Heart left ventricle (tissue), 13 donors: ENCODE data around the gene FARSB.

Experiments used
- CTCF ChIP-seq, 12 donors: fragments of 200-600 bp; sonication (generic) in 4 of 12; IDR thresholded peaks; one replicate each; pipeline versions ENCODE4 v1.5.0 to v1.8.0; 2018 to 2022; ENCODE audit warnings: antibody characterized with exemption in 12 of 12, mild to moderate bottlenecking in 5 of 12
- POLR2A ChIP-seq, 2 donors: fragments of 450-650 bp; IDR thresholded peaks; one replicate each; pipeline ENCODE4 v1.6.1; 2017; ENCODE audit warnings: antibody characterized with exemption in 2 of 2, mild to moderate bottlenecking in 2 of 2, moderate library complexity in 2 of 2
- donor health status: ischemic (EF 13 %, LVEDD 7.1; RV severe dilation, severe dysfunction).
- donor health status: DM: no; HTN: yes; CAD: no.
- donor health status: DM: no; HTN: no; CAD: no.
- donor health status: ischemic (EF 25% LVEDD 6.9; RV normal size, moderate dysfunction).
- donor health status: ischemic (EF 25% LVEDD 5.7; RV mildly dilated, moderate dysfunction).
- donor health status: ischemic (EF 35%, LVEDD 5.7; RV mildly dilated, moderate dysfunction).
- donor health status: nonischemic (EF 11% LVEDD 7.7; RV severe dilation, severe dysfunction).
- donor health status: DM: yes; HTN: yes; CAD: no.
- donor health status: PGD.
- donor health status: ischemic (EF 29% LVEDD 5.4; RV normal size, mild dysfunction).
- donor health status: nonischemic (EF 23%, LVEDD 6.1; RV moderate dilation, normal function).

- no peak for TF ChIP-seq CTCF (IDR thresholded peaks at IDR 0.05)
- no peak for TF ChIP-seq POLR2A (IDR thresholded peaks at IDR 0.05)
Measured at GRCh38 chr2:222595581-222595980, 60.3 kb downstream of the FARSB start.
